CD14-positive monocyte (primary cell): ENCODE data around the gene ALDH3A2. TPM values are rescaled to one million over a fixed set of nuclear protein-coding genes. Genes with fewer than 3 reads are reported as not detected.

Experiments used
- DNase-seq, 3 donors: peaks; one replicate each; pipeline ENCODE4 v3.0.0-alpha.2; 2011 to 2022
- H2AFZ ChIP-seq: 2 replicates; pipeline ENCODE4 v1.6.0; 2012; ENCODE audit warnings: mild to moderate bottlenecking, low read depth, low read length, inconsistent platforms; ENCODE audit not compliant: insufficient read depth, poor library complexity, severe bottlenecking
- H3K27ac ChIP-seq, 2 donors: 1 replicate in 1 of 2; 2 replicates in 1 of 2; pipeline ENCODE4 v1.5.1; 2012 to 2013; ENCODE audit warnings: low read length in 2 of 2, control low read depth in 1 of 2, inconsistent platforms in 1 of 2, low read depth in 1 of 2, mild to moderate bottlenecking in 1 of 2
- H3K27me3 ChIP-seq, 2 donors: one replicate each; pipeline versions ENCODE4 v1.6.0 to v1.6.1; 2011 to 2013; ENCODE audit warnings: low read length in 2 of 2; ENCODE audit not compliant: control insufficient read depth in 2 of 2, insufficient read depth in 2 of 2
- H3K36me3 ChIP-seq, 2 donors: replicated peaks in 1 of 2; 1 replicate in 1 of 2; 2 replicates in 1 of 2; pipeline versions ENCODE4 v1.5.1 to v1.6.1; 2012 to 2013; ENCODE audit warnings: low read length in 2 of 2, control low read depth in 1 of 2, inconsistent platforms in 1 of 2, mild to moderate bottlenecking in 1 of 2; ENCODE audit not compliant: insufficient read depth in 2 of 2, control insufficient read depth in 1 of 2
- H3K4me1 ChIP-seq, 2 donors: 1 replicate in 1 of 2; 2 replicates in 1 of 2; pipeline versions ENCODE4 v1.5.1 to v1.6.1; 2012 to 2013; ENCODE audit warnings: low read length in 2 of 2, control low read depth in 1 of 2, inconsistent platforms in 1 of 2, mild to moderate bottlenecking in 1 of 2, moderate library complexity in 1 of 2; ENCODE audit not compliant: insufficient read depth in 2 of 2, control insufficient read depth in 1 of 2
- H3K4me2 ChIP-seq: replicated peaks from 2 replicates; pipeline ENCODE3; 2012; ENCODE audit warnings: low read length, moderate library complexity, mild to moderate bottlenecking; ENCODE audit not compliant: poor library complexity, severe bottlenecking; ENCODE audit errors: extremely low read depth
- H3K4me3 ChIP-seq, 3 experiments: fragments of 200-600 bp in 1 of 3; sonication (generic) in 1 of 3; replicated peaks in 1 of 3; 1 replicate in 2 of 3; 2 replicates in 1 of 3; pipeline ENCODE4 v1.5.1; 2011 to 2013; ENCODE audit warnings: low read length in 3 of 3, mild to moderate bottlenecking in 3 of 3, control low read depth in 2 of 3, low read depth in 2 of 3, inconsistent platforms in 1 of 3, moderate library complexity in 1 of 3
- H3K79me2 ChIP-seq: 2 replicates; pipeline ENCODE4 v1.6.0; 2012; ENCODE audit warnings: mild to moderate bottlenecking, control low read depth, inconsistent platforms, low read length, moderate library complexity; ENCODE audit not compliant: insufficient read depth
- H3K9ac ChIP-seq: 2 replicates; pipeline ENCODE4 v1.6.0; 2017; ENCODE audit warnings: low read length, mild to moderate bottlenecking; ENCODE audit not compliant: insufficient read depth, poor library complexity, severe bottlenecking
- H3K9me3 ChIP-seq, 2 donors: replicated peaks in 1 of 2; 1 replicate in 1 of 2; 2 replicates in 1 of 2; pipeline versions ENCODE4 v1.5.1 to v1.6.1; 2012 to 2013; ENCODE audit warnings: low read length in 2 of 2, control low read depth in 1 of 2; ENCODE audit not compliant: control insufficient read depth in 1 of 2, insufficient read depth in 1 of 2
- H4K20me1 ChIP-seq: 2 replicates; pipeline ENCODE4 v1.6.0; 2012; ENCODE audit warnings: mild to moderate bottlenecking, low read length, control low read depth, moderate library complexity; ENCODE audit not compliant: insufficient read depth
- H3K27ac Mint-ChIP-seq, 7 donors: one replicate each; pipeline ENCODE4 v1.8.0; 2020; ENCODE audit warnings: mild to moderate bottlenecking in 7 of 7, mixed read lengths in 7 of 7, moderate library complexity in 6 of 7, inconsistent platforms in 2 of 7
- H3K27me3 Mint-ChIP-seq, 3 donors: one replicate each; pipeline ENCODE4 v1.8.0; 2021 to 2022; ENCODE audit warnings: low read depth in 3 of 3, mild to moderate bottlenecking in 3 of 3, mixed read lengths in 3 of 3, moderate library complexity in 3 of 3, inconsistent platforms in 1 of 3
- H3K36me3 Mint-ChIP-seq, 2 donors: one replicate each; pipeline ENCODE4 v1.8.0; 2020; ENCODE audit warnings: mixed read lengths in 2 of 2, inconsistent platforms in 1 of 2, mild to moderate bottlenecking in 1 of 2
- H3K4me1 Mint-ChIP-seq: one replicate; pipeline ENCODE4 v1.8.0; 2020; ENCODE audit warnings: mild to moderate bottlenecking, mixed read lengths
- H3K4me3 Mint-ChIP-seq, 2 donors: one replicate each; pipeline ENCODE4 v1.8.0; 2020; ENCODE audit warnings: mild to moderate bottlenecking in 2 of 2, mixed read lengths in 2 of 2, moderate library complexity in 1 of 2
- H3K9me3 Mint-ChIP-seq, 7 donors: one replicate each; pipeline ENCODE4 v1.8.0; 2020 to 2022; ENCODE audit warnings: mixed read lengths in 7 of 7, mild to moderate bottlenecking in 6 of 7, moderate library complexity in 6 of 7, inconsistent platforms in 2 of 7
- CTCF ChIP-seq: fragments of 200-600 bp; IDR thresholded peaks from one replicate; pipeline ENCODE4 v1.8.0; 2022; ENCODE audit warnings: antibody characterized with exemption, mild to moderate bottlenecking
- WGBS: methylation state at CpG from one replicate; pipeline ENCODE4 v1.1.5; 2013; ENCODE audit warnings: missing lambda C conversion rate; ENCODE audit not compliant: insufficient coverage; 5-methylcytosine and 5-hydroxymethylcytosine counted together
- intact Hi-C, 2 donors: fragments of 100-400 bp; cut with micrococcal nuclease; formaldehyde crosslinking; loops; one replicate each; pipeline versions ENCODE4 v1.15.0 to v1.15.1; 2023
- polyA plus RNA-seq, 3 donors: library from polyadenylated mRNA; depleted of rRNA in 1 of 3; unstranded in 2 of 3; stranded (reverse) in 1 of 3; fragments of 300-500 nt in 2 of 3; fragments of >200 nt in 1 of 3; fragmentation: Illumina TruSeq in 2 of 3; gene quantifications; 1 replicate in 2 of 3; 2 replicates in 1 of 3; pipeline ENCODE4 v1.2.3, GENCODE V29; 2012 to 2021

ALDH3A2 gene
- polyA plus RNA-seq, 3 donors: 22.5 to 58.0 (median 50.3) TPM

- H3K4me3 ChIP-seq: no peak overlapping the region
- no peak overlapping the region for H3K27ac ChIP-seq
- Mint-ChIP-seq H3K27ac (no peak overlapping the region), H3K4me1 (no peaks in the 10 kb centered on the region), H3K36me3 (no peaks in the 10 kb centered on the region), H3K9me3 (no peaks in the 10 kb centered on the region), H3K27me3 (no peaks in the 10 kb centered on the region), H3K4me3 (no peak overlapping the region)
- intact Hi-C loops: no loop called here
- WGBS: 95% methylated on average over 3 of the region's 6 CpGs
- no peak overlapping the region for H3K9ac ChIP-seq
- H3K4me1 ChIP-seq: no peaks in the 10 kb centered on the region
- H3K79me2 ChIP-seq: no peaks in the 10 kb centered on the region
- no peaks in the 10 kb centered on the region for H3K36me3 ChIP-seq
- no peaks in the 10 kb centered on the region for H4K20me1 ChIP-seq
- no peaks in the 10 kb centered on the region for H3K27me3 ChIP-seq
- H3K4me2 ChIP-seq: no peak overlapping the region
- DNase-seq: no peak
- no peak overlapping the region for H2AFZ ChIP-seq
- no peak for TF ChIP-seq CTCF
- H3K9me3 ChIP-seq: no peaks in the 10 kb centered on the region
Measured at GRCh38 chr17:19708431-19709175, 60.1 kb downstream of the ALDH3A2 start.

GRCh38 chr17:19709841-19710240, 61.3 kb downstream of the ALDH3A2 start:
- no peaks in the 10 kb centered on the region for H3K27me3 ChIP-seq
- TF ChIP-seq CTCF: no peak
- H3K9ac ChIP-seq: no peak overlapping the region
- Mint-ChIP-seq H3K4me3 (no peak overlapping the region), H3K27me3 (no peaks in the 10 kb centered on the region), H3K36me3 (no peaks in the 10 kb centered on the region), H3K4me1 (no peaks in the 10 kb centered on the region), H3K27ac (no peak overlapping the region), H3K9me3 (no peaks in the 10 kb centered on the region)
- H2AFZ ChIP-seq: no peak overlapping the region
- no peaks in the 10 kb centered on the region for H3K4me1 ChIP-seq
- H4K20me1 ChIP-seq: no peaks in the 10 kb centered on the region
- H3K4me2 ChIP-seq: no peak overlapping the region
- H3K27ac ChIP-seq: no peak overlapping the region
- intact Hi-C loops: loop anchor here in 1 of 2 donors (5.0 kb wide), 1 partner anchor 453 kb away; no protein-coding TSS in a partner anchor
- no peaks in the 10 kb centered on the region for H3K9me3 ChIP-seq
- no peaks in the 10 kb centered on the region for H3K36me3 ChIP-seq
- 100% methylated on average over 1 of the region's 3 CpGs for WGBS
- H3K79me2 ChIP-seq: no peaks in the 10 kb centered on the region
- no peak for DNase-seq
- no peak overlapping the region for H3K4me3 ChIP-seq
